ENCODE measurements around the gene SNX4. TPM values are rescaled to one million over a fixed set of nuclear protein-coding genes. Genes with fewer than 3 reads are reported as not detected.

Gene SNX4
- total and polyA plus RNA-seq, 7 donors: 24.9 to 50.6 (median 39.1) TPM

DNA sequence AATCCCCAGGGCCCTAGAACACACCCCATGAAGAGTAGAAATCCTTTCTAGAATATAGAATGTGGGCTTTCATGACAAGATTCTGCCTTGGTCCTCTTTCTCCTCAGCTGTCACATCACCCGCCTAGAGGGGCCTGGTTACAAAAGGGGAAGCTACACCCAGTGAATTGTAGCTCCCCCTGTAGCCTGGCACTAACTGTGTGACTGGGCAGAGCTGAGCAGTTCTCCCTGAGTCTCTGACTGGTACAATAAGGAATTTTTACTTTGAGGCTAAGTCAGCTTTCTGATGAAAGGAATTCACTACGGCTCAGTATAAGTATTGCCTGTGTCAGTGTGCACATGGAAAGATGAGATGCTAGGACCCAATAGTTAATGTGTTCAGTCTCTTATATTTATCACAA lies 116.2 kb downstream of the SNX4 start:
- WGBS, 2 donors: 87 to 96% methylated on average over 2 of the region's 2 CpGs
- intact Hi-C loops (cut with DNase I): no loop called here
- TF ChIP-seq CTCF (IDR thresholded peaks at IDR 0.05) (no peak), EP300 (IDR thresholded peaks at IDR 0.05) (no peak), POLR2A (IDR thresholded peaks at IDR 0.05) (no peak), POLR2AphosphoS5 (IDR thresholded peaks at IDR 0.05) (no peak)

GRCh38 chr3:125402639-125403038 lies 117.4 kb downstream of the SNX4 start:
- intact Hi-C loops (cut with DNase I): no loop called here
- Histone ChIP-seq H3K9me3 (no peaks in the 10 kb centered on the region), H3K4me1 (no peaks in the 10 kb centered on the region), H3K36me3 (no peaks in the 10 kb centered on the region), H3K4me3 (no peak overlapping the region), H3K27ac (no peak overlapping the region), H3K27me3 (no peaks in the 10 kb centered on the region)
- DNase-seq: no peak
- 90 to 95% methylated on average over 2 of the region's 2 CpGs for WGBS, 2 donors
- TF ChIP-seq POLR2A (IDR thresholded peaks at IDR 0.05): no peak
- TF ChIP-seq POLR2AphosphoS5 (IDR thresholded peaks at IDR 0.05): no peak
- no peak for TF ChIP-seq CTCF (IDR thresholded peaks at IDR 0.05)
- no peak for TF ChIP-seq EP300 (IDR thresholded peaks at IDR 0.05)

More for the DNA sequence above, 116.2 kb downstream of the SNX4 start:
- Histone ChIP-seq H3K27me3 (no peaks in the 10 kb centered on the region), H3K4me3 (no peak overlapping the region), H3K4me1 (no peaks in the 10 kb centered on the region), H3K27ac (no peak overlapping the region), H3K36me3 (no peaks in the 10 kb centered on the region), H3K9me3 (no peaks in the 10 kb centered on the region)
- no peak for DNase-seq

GRCh38 chr3:125401402-125401801 lies 118.6 kb downstream of the SNX4 start:
- H3K36me3 ChIP-seq: no peaks in the 10 kb centered on the region
- TF ChIP-seq EP300 (IDR thresholded peaks at IDR 0.05): no peak
- TF ChIP-seq POLR2A (IDR thresholded peaks at IDR 0.05): no peak
- H3K27ac ChIP-seq: no peak overlapping the region
- H3K4me3 ChIP-seq: no peak overlapping the region
- no peaks in the 10 kb centered on the region for H3K9me3 ChIP-seq
- 84 to 98% methylated on average over 1 of the region's 1 CpG for WGBS, 2 donors
- intact Hi-C loops (cut with DNase I): no loop called here
- DNase-seq: no peak
- no peaks in the 10 kb centered on the region for H3K4me1 ChIP-seq
- no peaks in the 10 kb centered on the region for H3K27me3 ChIP-seq

GRCh38 chr3:125398952-125399351 lies 121.0 kb downstream of the SNX4 start:
- no peaks in the 10 kb centered on the region for H3K9me3 ChIP-seq
- intact Hi-C loops (cut with DNase I): no loop called here
- H3K4me3 ChIP-seq: no peak overlapping the region
- no peaks in the 10 kb centered on the region for H3K36me3 ChIP-seq
- no peak overlapping the region for H3K27ac ChIP-seq
- no peak for TF ChIP-seq EP300 (IDR thresholded peaks at IDR 0.05)
- no peak for TF ChIP-seq POLR2AphosphoS5 (IDR thresholded peaks at IDR 0.05)
- no peak for TF ChIP-seq CTCF (IDR thresholded peaks at IDR 0.05)
- H3K4me1 ChIP-seq: no peaks in the 10 kb centered on the region
- H3K27me3 ChIP-seq: no peaks in the 10 kb centered on the region
- DNase-seq: no peak
- WGBS, 2 donors: 45 to 67% methylated on average over 1 of the region's 1 CpG

Small RNA genes lying within 50 kb of the gene (small RNA-seq; reads per million reads assigned to genes)
- 0 reads per million in 3 donors for gene RF00019

Other genes with a start within 250 kb of the SNX4 start
- 10 to 100 TPM; 28.2 to 42.5 (median 35.4) TPM for gene ZNF148, start 144.9 kb downstream of the SNX4 start, total RNA-seq
- gene ZNF148, start 144.9 kb downstream of the SNX4 start, polyA plus RNA-seq: 1 to 10 TPM; 4.8 to 7.9 (median 6.0) TPM
- gene OSBPL11, start 75.3 kb upstream of the SNX4 start, total RNA-seq: 10 to 100 TPM; 16.1 to 24.7 (median 19.3) TPM
- gene OSBPL11, start 75.3 kb upstream of the SNX4 start, polyA plus RNA-seq: 10 to 100 TPM in 1 of 3 donors, 1 to 10 TPM in 2; 8.4 to 10.4 (median 10.0) TPM

Data from sigmoid colon (tissue), 7 donors.